ENCODE data around the gene ACYP1. TPM values are rescaled to one million over a fixed set of nuclear protein-coding genes. Genes with fewer than 3 reads are reported as not detected.

The ACYP1 gene
- total RNA-seq, 1 donor from 2014 or later = 10.4 TPM

GRCh38 chr14:75044752-75045151 lies 19.1 kb downstream of the ACYP1 start:
- Mint-ChIP-seq H3K4me1 (ENCODE audit: unreplicated experiment) (peaks cover 14% of the 10 kb centered on the region), H3K36me3 (ENCODE audit: unreplicated experiment) (peaks cover 24% of the 10 kb centered on the region), H3K27ac (ENCODE audit: unreplicated experiment) (no peak overlapping the region), H3K4me3 (ENCODE audit: unreplicated experiment) (no peak overlapping the region), H3K9me3 (ENCODE audit: unreplicated experiment) (peaks cover 6% of the 10 kb centered on the region), H3K27me3 (ENCODE audit: unreplicated experiment) (no peaks in the 10 kb centered on the region)
- TF ChIP-seq, protein P1, sequence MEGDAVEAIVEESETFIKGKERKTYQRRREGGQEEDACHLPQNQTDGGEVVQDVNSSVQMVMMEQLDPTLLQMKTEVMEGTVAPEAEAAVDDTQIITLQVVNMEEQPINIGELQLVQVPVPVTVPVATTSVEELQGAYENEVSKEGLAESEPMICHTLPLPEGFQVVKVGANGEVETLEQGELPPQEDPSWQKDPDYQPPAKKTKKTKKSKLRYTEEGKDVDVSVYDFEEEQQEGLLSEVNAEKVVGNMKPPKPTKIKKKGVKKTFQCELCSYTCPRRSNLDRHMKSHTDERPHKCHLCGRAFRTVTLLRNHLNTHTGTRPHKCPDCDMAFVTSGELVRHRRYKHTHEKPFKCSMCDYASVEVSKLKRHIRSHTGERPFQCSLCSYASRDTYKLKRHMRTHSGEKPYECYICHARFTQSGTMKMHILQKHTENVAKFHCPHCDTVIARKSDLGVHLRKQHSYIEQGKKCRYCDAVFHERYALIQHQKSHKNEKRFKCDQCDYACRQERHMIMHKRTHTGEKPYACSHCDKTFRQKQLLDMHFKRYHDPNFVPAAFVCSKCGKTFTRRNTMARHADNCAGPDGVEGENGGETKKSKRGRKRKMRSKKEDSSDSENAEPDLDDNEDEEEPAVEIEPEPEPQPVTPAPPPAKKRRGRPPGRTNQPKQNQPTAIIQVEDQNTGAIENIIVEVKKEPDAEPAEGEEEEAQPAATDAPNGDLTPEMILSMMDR (IDR thresholded peaks at IDR 0.05) = no peak
- no peak for DNase-seq (ENCODE audit: extremely low spot score, unreplicated experiment)

DNA sequence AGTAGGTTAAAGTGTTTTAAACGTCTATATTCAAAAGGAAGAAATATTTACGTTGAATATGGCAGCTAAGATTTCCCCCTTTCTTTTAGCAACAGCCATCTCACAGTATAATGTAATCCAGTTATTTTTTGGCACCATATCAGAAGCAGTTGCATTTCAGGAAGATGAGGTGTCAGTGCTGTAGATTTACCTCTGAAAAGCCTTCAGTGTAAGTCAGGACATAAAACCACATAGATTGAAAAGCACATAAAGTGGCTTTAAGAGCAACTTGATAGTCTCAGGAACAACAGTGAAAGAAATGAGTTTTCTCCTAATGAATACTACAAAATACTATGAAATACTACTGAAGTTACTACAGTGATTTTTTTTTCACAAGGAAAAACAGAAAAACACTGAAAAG lies 19.5 kb downstream of the ACYP1 start:
- H3K36me3 Mint-ChIP-seq (ENCODE audit: unreplicated experiment) = peaks cover 23% of the 10 kb centered on the region
- H3K9me3 Mint-ChIP-seq (ENCODE audit: unreplicated experiment) = peaks cover 6% of the 10 kb centered on the region
- no peak for DNase-seq (ENCODE audit: extremely low spot score, unreplicated experiment)
- H3K27ac Mint-ChIP-seq (ENCODE audit: unreplicated experiment) = no peak overlapping the region
- TF ChIP-seq, protein P1 (IDR thresholded peaks at IDR 0.05) = no peak
- H3K4me3 Mint-ChIP-seq (ENCODE audit: unreplicated experiment) = no peak overlapping the region
- H3K4me1 Mint-ChIP-seq (ENCODE audit: unreplicated experiment) = peaks cover 13% of the 10 kb centered on the region
- H3K27me3 Mint-ChIP-seq (ENCODE audit: unreplicated experiment) = no peaks in the 10 kb centered on the region

DNA sequence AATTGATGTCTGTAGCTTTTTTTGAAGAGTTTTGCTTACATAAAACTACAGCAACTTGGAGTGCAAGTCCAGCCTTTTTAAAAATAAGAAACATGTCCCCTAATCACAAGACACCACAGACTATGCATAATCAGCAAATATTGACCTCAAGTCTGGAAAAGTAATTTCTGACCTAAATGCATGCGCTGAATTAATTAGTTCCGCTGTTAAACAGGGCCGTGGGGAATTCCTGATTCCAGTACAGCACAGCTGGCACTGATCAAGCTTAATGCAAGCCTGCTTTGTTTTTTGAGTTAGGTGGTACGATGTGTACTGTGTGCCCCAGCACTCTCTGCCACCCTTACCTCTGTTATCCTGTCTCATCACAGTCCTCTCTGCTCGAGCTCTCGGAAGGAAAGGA lies 21.8 kb downstream of the ACYP1 start:
- Mint-ChIP-seq H3K9me3 (ENCODE audit: unreplicated experiment) (peaks cover 2% of the 10 kb centered on the region), H3K27ac (ENCODE audit: unreplicated experiment) (no peak overlapping the region), H3K4me3 (ENCODE audit: unreplicated experiment) (no peak overlapping the region), H3K4me1 (ENCODE audit: unreplicated experiment) (peaks cover 13% of the 10 kb centered on the region), H3K27me3 (ENCODE audit: unreplicated experiment) (no peaks in the 10 kb centered on the region), H3K36me3 (ENCODE audit: unreplicated experiment) (peaks cover 16% of the 10 kb centered on the region)
- no peak for DNase-seq (ENCODE audit: extremely low spot score, unreplicated experiment)
- TF ChIP-seq, protein P1 (IDR thresholded peaks at IDR 0.05) = no peak

DNA sequence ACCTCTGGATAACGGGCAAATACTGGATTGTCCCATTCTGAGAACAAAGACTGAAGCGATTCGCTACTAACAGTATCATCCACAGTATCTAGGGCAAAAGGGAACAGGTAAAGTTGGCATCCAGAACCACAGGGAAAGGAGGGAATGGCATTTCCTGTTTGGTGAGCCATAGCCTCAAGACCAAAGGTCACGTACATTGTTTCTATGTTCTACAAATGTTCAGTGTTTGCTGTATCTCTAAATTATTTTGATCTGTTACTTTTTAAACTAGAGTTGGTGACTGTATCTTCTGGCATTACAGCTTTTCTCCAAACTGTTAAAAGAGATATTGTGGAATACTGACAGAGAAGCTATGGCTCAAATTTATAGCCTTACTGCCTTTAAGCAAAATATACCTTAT lies 22.2 kb downstream of the ACYP1 start:
- H3K4me1 Mint-ChIP-seq (ENCODE audit: unreplicated experiment) = peaks cover 13% of the 10 kb centered on the region

DNA sequence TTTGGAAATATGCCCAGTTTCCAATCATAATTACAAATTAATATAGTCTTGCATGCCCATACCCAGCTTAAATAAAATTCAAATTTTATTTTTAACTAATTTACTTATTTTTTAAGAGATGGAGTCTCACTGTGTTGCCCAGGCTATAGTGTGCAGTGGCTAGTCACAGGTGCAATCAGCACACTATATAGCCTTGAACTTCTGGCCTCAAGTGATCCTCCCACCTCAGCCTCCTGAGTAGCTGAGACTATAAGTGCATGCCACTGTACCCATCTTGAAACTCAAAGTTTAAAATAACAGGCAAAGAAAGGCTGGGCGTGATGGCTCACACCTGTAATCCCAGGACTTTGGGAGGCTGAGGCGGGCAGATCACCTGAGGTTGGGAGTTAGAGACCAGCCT lies 22.9 kb downstream of the ACYP1 start:
- no peaks in the 10 kb centered on the region for H3K27me3 Mint-ChIP-seq (ENCODE audit: unreplicated experiment)
- H3K4me1 Mint-ChIP-seq (ENCODE audit: unreplicated experiment) = peaks cover 13% of the 10 kb centered on the region
- H3K9me3 Mint-ChIP-seq (ENCODE audit: unreplicated experiment) = no peaks in the 10 kb centered on the region
- TF ChIP-seq, protein P1 (IDR thresholded peaks at IDR 0.05) = no peak
- no peak overlapping the region for H3K27ac Mint-ChIP-seq (ENCODE audit: unreplicated experiment)
- peaks cover 24% of the 10 kb centered on the region for H3K36me3 Mint-ChIP-seq (ENCODE audit: unreplicated experiment)
- DNase-seq (ENCODE audit: extremely low spot score, unreplicated experiment) = no peak
- no peak overlapping the region for H3K4me3 Mint-ChIP-seq (ENCODE audit: unreplicated experiment)

More for the DNA sequence above, 22.2 kb downstream of the ACYP1 start:
- Mint-ChIP-seq H3K27ac (ENCODE audit: unreplicated experiment) (no peak overlapping the region), H3K4me3 (ENCODE audit: unreplicated experiment) (no peak overlapping the region), H3K9me3 (ENCODE audit: unreplicated experiment) (no peaks in the 10 kb centered on the region), H3K36me3 (ENCODE audit: unreplicated experiment) (peaks cover 21% of the 10 kb centered on the region), H3K27me3 (ENCODE audit: unreplicated experiment) (no peaks in the 10 kb centered on the region)
- TF ChIP-seq, protein P1 (IDR thresholded peaks at IDR 0.05) = no peak
- no peak for DNase-seq (ENCODE audit: extremely low spot score, unreplicated experiment)
